ENCODE data around the gene CUX1. TPM values are rescaled to one million over a fixed set of nuclear protein-coding genes. Genes with fewer than 3 reads are reported as not detected.

CUX1 gene
- total and polyA plus RNA-seq, 9 donors = 42.2 to 151 (median 126) TPM

- H3K9me3 ChIP-seq = no peaks in the 10 kb centered on the region
- DNase-seq = no peak
- H3K36me3 ChIP-seq = no peaks in the 10 kb centered on the region
- H3K27me3 ChIP-seq = no peaks in the 10 kb centered on the region
- 83 to 88% (median 87%) methylated on average over 11 of the region's 11 CpGs for WGBS, 3 donors
- peaks cover 5% of the 10 kb centered on the region for H3K4me1 ChIP-seq (ENCODE audit: insufficient read depth)
- no peak overlapping the region for H3K4me3 ChIP-seq
- H3K27ac ChIP-seq = no peak overlapping the region
- intact Hi-C loops (cut with DNase I) = no loop called here
- TF ChIP-seq EP300 (IDR thresholded peaks at IDR 0.05) = no peak
- TF ChIP-seq CTCF (IDR thresholded peaks at IDR 0.05) = no peak
- no peak for TF ChIP-seq POLR2A (IDR thresholded peaks at IDR 0.05)
Measured at GRCh38 chr7:101823096-101823495, 5.7 kb downstream of the CUX1 start.

GRCh38 chr7:101823596-101823995 is 6.2 kb downstream of the CUX1 start:
- TF ChIP-seq EP300 (IDR thresholded peaks at IDR 0.05) (no peak), POLR2A (IDR thresholded peaks at IDR 0.05) (no peak), CTCF (IDR thresholded peaks at IDR 0.05) (no peak)
- H3K27me3 ChIP-seq = no peaks in the 10 kb centered on the region
- no peaks in the 10 kb centered on the region for H3K9me3 ChIP-seq
- H3K36me3 ChIP-seq = no peaks in the 10 kb centered on the region
- peaks cover 4% of the 10 kb centered on the region for H3K4me1 ChIP-seq (ENCODE audit: insufficient read depth)
- intact Hi-C loops (cut with DNase I) = no loop called here
- H3K4me3 ChIP-seq = no peak overlapping the region
- 72 to 82% (median 78%) methylated on average over 5 of the region's 5 CpGs for WGBS, 3 donors
- DNase-seq = no peak
- no peak overlapping the region for H3K27ac ChIP-seq

- Histone ChIP-seq H3K9me3 (no peaks in the 10 kb centered on the region), H3K4me3 (no peak overlapping the region), H3K36me3 (no peaks in the 10 kb centered on the region), H3K27ac (no peak overlapping the region), H3K4me1 (ENCODE audit: insufficient read depth) (peaks cover 4% of the 10 kb centered on the region), H3K27me3 (no peaks in the 10 kb centered on the region)
- no peak for DNase-seq
- WGBS, 3 donors = 87 to 94% (median 92%) methylated on average over 8 of the region's 8 CpGs
- TF ChIP-seq POLR2A (IDR thresholded peaks at IDR 0.05) (no peak), EP300 (IDR thresholded peaks at IDR 0.05) (no peak), CTCF (IDR thresholded peaks at IDR 0.05) (no peak)
- intact Hi-C loops (cut with DNase I) = no loop called here
Measured at GRCh38 chr7:101824440-101824839, 7.0 kb downstream of the CUX1 start.

GRCh38 chr7:101826081-101826835 is 8.8 kb downstream of the CUX1 start:
- H3K9me3 ChIP-seq = no peaks in the 10 kb centered on the region
- H3K4me1 ChIP-seq (ENCODE audit: insufficient read depth) = peaks cover 3% of the 10 kb centered on the region
- intact Hi-C loops (cut with DNase I) = loop anchor here in 1 of 4 donors (5.0 kb wide), 1 partner anchor 221 kb away; no protein-coding TSS in a partner anchor
- H3K4me3 ChIP-seq = no peak overlapping the region
- no peak for TF ChIP-seq CTCF (IDR thresholded peaks at IDR 0.05)
- no peak for TF ChIP-seq POLR2A (IDR thresholded peaks at IDR 0.05)
- no peak for TF ChIP-seq EP300 (IDR thresholded peaks at IDR 0.05)
- no peaks in the 10 kb centered on the region for H3K27me3 ChIP-seq
- DNase-seq = no peak
- H3K36me3 ChIP-seq = no peaks in the 10 kb centered on the region
- no peak overlapping the region for H3K27ac ChIP-seq
- WGBS, 3 donors = 77 to 85% (median 79%) methylated on average over 15 of the region's 15 CpGs

All from ovary (tissue), 9 donors.